Raji (cell line): Measurements from ENCODE around the gene ZBTB7C.

Experiments
- POLR2A ChIP-seq: IDR thresholded peaks from 2 replicates; pipeline ENCODE4 v1.6.1; 2011; ENCODE audit warnings: low read depth, low read length, control low read depth; ENCODE audit not compliant: insufficient read depth

Gene ZBTB7C

GRCh38 chr18:48219037-48219809, 190.0 kb downstream of the ZBTB7C start:
- no peak for TF ChIP-seq POLR2A

GRCh38 chr18:48218285-48219022, 190.7 kb downstream of the ZBTB7C start:
- no peak for TF ChIP-seq POLR2A

- TF ChIP-seq POLR2A: no peak
These were observed 191.6 kb downstream of the ZBTB7C start for GRCh38 chr18:48217258-48218250.

DNA sequence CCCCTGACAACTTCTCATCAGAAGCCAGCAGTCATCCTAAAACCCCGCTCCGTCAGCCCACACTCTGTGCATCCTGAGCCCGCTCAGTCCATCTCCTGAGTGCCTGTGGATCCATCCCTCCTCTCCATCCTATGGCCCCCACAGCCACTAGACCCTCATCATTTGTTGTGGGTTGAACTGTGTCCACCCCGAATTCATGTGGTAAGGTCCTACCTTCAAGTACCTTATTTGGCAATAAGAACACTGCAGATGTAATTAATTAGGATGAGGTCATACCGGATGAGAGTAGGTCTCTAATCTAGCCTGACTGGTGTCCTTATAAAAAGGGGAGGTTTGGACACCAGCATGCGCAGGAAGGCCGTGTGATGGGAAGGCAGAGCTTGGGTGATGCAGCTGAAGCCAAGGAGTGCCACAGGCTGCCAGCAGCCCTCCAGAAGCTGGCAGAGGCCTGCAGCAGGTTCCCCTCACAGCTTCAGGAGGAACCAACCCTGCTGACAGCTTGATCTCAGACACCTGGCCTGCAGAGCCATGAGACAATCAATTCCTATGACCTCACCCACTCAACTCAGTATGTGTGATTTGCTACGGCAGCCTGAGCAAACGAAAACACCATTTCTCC, 192.4 kb downstream of the ZBTB7C start:
- TF ChIP-seq POLR2A: no peak

DNA sequence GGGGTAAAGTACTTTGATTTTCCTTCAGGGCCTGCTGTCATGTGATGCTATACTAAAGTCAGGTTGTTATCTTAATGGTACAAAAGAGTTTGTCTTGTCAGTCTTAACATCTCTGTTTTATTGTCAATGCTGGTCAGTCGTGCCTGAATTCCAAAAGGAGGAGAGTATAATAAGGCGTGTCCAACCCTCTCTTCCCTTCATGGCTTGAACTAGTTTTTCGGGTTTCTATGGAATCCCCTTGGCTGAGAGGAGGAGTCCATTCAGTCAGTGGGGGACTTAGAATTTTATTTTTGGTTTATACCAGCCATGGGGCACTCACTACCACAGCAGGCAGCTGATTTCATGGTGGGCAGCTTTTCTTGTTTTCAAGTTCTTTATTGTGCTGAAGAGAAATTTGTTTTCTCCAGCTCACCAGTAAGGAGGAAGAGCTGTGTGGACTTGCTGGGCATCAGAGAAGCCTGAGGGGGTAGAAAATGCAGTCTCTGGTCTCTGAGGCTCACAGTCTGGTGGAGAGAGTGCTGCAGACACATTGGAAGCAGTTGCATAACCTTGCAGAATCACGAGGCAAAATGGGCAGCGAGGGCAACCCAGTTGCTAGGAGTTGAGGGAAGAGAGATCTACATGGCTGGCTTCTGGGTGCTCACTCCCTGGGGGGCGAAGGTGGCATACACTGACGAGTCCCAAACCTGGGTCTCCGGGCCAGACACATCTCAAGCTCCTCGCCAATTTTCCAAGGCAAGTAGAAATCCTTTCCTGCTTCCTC, 193.1 kb downstream of the ZBTB7C start:
- TF ChIP-seq POLR2A: no peak

GRCh38 chr18:48213791-48214190, 195.4 kb downstream of the ZBTB7C start:
- no peak for TF ChIP-seq POLR2A

- TF ChIP-seq POLR2A: no peak
These were observed 200.6 kb downstream of the ZBTB7C start for GRCh38 chr18:48208432-48209140.

DNA sequence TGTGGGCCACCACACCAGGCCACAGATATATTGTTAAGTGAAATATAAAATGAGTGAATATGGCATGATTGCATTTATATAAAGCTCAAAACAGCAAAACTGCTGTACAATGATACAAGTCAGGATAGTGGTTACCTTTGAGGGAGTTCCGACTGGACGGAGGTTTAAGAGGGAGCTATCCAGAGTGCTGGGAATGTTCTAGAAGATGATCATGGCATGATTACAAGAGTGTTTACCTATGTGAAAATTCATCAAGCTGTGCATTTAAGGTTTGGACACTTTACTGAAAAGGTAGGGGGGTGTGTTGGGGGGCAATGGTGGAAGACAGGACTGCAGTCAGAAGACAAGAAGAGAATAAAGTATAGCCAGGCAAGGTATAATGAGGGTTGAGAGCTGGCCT, 201.4 kb downstream of the ZBTB7C start:
- no peak for TF ChIP-seq POLR2A

DNA sequence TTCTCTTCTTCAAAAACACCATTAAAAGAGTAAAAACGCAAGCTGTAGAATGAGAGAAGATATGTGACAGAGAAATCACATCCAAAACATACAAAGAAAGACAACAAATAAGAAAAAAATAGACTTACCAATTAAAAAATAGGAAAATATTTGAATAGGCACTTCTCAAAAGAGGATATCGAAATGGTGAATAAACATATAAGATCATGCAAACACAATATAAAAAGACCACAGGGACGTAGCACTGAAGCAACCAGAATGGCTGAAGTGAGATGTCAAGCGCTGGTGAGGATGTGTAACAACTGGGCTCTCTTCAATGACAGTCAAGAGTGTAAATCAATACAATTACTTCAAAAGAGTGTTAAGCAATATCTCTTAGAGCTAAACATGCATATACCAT, 202.3 kb downstream of the ZBTB7C start:
- TF ChIP-seq POLR2A: no peak

DNA sequence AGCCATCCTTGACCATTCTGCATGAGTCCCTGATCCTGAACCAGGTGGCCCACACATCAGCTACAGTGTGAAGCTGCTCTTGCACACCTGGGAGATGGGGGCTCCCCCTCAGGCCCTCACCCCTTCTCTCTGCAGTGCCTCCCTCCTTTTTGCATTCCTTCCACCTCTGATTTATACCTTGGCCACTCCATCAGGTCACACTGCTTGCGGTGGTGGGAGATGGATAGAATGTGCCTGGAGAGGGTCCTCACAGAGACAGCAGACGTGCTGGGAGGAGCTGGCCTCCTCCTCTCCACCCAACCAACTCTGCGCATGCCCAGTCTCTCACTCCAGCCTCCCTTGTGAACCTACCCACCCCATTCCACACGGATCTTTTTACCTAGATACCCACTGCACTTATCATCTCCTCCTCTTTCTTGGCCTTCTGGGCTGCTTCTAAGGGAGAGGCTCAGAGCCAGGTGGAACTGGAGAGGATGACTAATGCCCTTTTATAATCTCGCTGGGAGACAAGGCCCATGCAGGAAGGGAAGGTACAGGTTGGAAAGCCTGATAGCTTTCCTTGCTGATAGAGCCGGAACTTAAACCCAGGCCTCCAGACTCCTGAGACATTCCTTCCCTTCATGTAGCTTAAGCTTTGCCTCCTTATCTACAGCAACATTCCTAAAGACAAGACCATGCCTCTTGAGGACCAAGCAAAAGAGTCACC, 205.1 kb downstream of the ZBTB7C start:
- TF ChIP-seq POLR2A: no peak

DNA sequence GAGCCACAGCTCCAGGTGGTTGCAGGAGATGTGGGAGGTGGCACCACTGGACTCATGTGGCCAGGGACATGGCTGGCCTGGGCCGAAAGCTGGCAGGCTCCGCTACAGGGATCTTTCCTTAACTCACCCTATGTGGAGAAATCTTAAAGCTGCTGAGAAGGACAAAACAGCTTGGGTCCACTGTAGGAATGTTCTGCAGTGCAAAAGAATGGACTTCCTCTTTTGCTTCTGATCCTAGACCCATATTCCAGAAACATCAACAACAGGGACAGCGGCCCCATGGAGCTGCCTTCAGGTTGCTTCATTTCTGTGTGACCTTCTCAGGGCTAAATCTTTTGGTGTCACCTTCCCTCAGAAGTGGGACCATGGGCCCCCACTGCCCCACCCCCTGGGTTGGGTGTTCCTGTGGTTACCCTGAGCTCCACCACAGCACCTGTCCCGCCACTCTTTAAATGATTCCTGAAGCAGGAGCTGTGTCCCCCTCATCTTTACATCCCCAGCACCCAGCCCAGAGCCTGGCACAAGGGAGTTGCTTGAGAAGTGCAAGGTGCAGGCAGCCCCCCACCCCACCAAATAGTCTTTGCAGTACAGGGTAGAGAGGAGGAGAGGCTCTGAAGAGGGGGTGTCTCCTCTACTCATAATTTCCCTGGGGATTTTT, 205.8 kb downstream of the ZBTB7C start:
- no peak for TF ChIP-seq POLR2A
